ENCODE results near the gene MYMX. TPM values are rescaled to one million over a fixed set of nuclear protein-coding genes. Genes with fewer than 3 reads are reported as not detected.

Gene MYMX
- polyA plus RNA-seq, 1 donor from 2014 or later: not detected

GRCh38 chr6:44266347-44266746 is 49.6 kb downstream of the MYMX start:
- Histone ChIP-seq H3K4me3 (ENCODE audit: low read length) (no peak overlapping the region), H4K20me1 (ENCODE audit: insufficient read depth) (peaks cover 4% of the 10 kb centered on the region), H3K36me3 (ENCODE audit: insufficient read depth, low read length) (no peaks in the 10 kb centered on the region), H3K9me2 (ENCODE audit: insufficient read depth, low read length) (no peaks in the 10 kb centered on the region), H3K27me3 (ENCODE audit: insufficient read depth, low read depth, low read length) (no peaks in the 10 kb centered on the region), H3K9me3 (ENCODE audit: low read length) (no peaks in the 10 kb centered on the region), H3K27ac (ENCODE audit: low read length) (no peak overlapping the region), H3F3A (ENCODE audit: insufficient read depth, low read length, poor library complexity, severe bottlenecking) (no peaks in the 10 kb centered on the region), H3K9ac (ENCODE audit: low read length) (no peak overlapping the region), H3K4me2 (ENCODE audit: low read length) (no peak overlapping the region), H3K79me2 (replicated peaks; ENCODE audit: insufficient read depth, low read length) (peaks cover 16% of the 10 kb centered on the region), H2AFZ (ENCODE audit: low read depth, low read length) (no peak overlapping the region)
- TF ChIP-seq SMC3 (conservative IDR thresholded peaks at IDR 0.05; ENCODE audit: poor library complexity) (no peak), EZH2 (IDR thresholded peaks at IDR 0.05; ENCODE audit: borderline replicate concordance, insufficient read depth, low read length, poor library complexity, severe bottlenecking) (no peak), POLR2AphosphoS5 (IDR thresholded peaks at IDR 0.05) (no peak), EP300 (conservative IDR thresholded peaks at IDR 0.05; ENCODE audit: poor library complexity, severe bottlenecking) (no peak), REST (IDR thresholded peaks at IDR 0.05; ENCODE audit: borderline replicate concordance) (no peak), MXI1 (conservative IDR thresholded peaks at IDR 0.05; ENCODE audit: poor library complexity, severe bottlenecking) (no peak), RAD21 (conservative IDR thresholded peaks at IDR 0.05) (no peak), TAF1 (IDR thresholded peaks at IDR 0.05; ENCODE audit: low read depth) (no peak)
- TF ChIP-seq, protein P1, sequence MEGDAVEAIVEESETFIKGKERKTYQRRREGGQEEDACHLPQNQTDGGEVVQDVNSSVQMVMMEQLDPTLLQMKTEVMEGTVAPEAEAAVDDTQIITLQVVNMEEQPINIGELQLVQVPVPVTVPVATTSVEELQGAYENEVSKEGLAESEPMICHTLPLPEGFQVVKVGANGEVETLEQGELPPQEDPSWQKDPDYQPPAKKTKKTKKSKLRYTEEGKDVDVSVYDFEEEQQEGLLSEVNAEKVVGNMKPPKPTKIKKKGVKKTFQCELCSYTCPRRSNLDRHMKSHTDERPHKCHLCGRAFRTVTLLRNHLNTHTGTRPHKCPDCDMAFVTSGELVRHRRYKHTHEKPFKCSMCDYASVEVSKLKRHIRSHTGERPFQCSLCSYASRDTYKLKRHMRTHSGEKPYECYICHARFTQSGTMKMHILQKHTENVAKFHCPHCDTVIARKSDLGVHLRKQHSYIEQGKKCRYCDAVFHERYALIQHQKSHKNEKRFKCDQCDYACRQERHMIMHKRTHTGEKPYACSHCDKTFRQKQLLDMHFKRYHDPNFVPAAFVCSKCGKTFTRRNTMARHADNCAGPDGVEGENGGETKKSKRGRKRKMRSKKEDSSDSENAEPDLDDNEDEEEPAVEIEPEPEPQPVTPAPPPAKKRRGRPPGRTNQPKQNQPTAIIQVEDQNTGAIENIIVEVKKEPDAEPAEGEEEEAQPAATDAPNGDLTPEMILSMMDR (IDR thresholded peaks at IDR 0.05; ENCODE audit: poor library complexity, severe bottlenecking): no peak

DNA sequence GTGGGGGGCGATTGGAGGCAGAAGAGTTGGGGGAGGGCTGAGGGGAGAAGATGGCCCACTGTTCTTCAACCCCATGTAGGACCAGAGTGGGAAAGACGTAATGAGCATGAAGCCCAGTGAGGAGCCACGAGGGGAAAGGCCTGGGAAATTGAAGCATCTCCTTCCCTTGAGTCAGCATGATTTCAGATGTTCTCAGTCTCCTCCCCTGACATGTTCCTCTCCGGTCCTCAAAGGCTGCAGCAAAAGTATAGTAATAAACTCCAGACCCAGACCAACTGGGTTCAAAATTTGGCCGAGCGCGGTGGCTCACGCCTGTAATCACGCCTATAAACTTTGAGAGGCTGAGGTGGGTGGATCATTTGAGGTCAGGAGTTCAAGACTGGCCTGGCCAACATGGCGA is 50.5 kb downstream of the MYMX start:
- Histone ChIP-seq H3K4me2 (ENCODE audit: low read length) (no peak overlapping the region), H3F3A (ENCODE audit: insufficient read depth, low read length, poor library complexity, severe bottlenecking) (no peaks in the 10 kb centered on the region), H3K9ac (ENCODE audit: low read length) (no peak overlapping the region), H3K9me2 (ENCODE audit: insufficient read depth, low read length) (no peaks in the 10 kb centered on the region), H3K36me3 (ENCODE audit: insufficient read depth, low read length) (no peaks in the 10 kb centered on the region), H3K79me2 (replicated peaks; ENCODE audit: insufficient read depth, low read length) (peaks cover 25% of the 10 kb centered on the region), H3K9me3 (ENCODE audit: low read length) (no peaks in the 10 kb centered on the region), H2AFZ (ENCODE audit: low read depth, low read length) (no peak overlapping the region), H3K27ac (ENCODE audit: low read length) (no peak overlapping the region), H3K27me3 (ENCODE audit: insufficient read depth, low read depth, low read length) (no peaks in the 10 kb centered on the region), H4K20me1 (ENCODE audit: insufficient read depth) (peaks cover 4% of the 10 kb centered on the region), H3K4me3 (ENCODE audit: low read length) (no peak overlapping the region)
- TF ChIP-seq POLR2AphosphoS5 (IDR thresholded peaks at IDR 0.05): no peak
- TF ChIP-seq RAD21 (conservative IDR thresholded peaks at IDR 0.05): no peak
- TF ChIP-seq, protein P1 (IDR thresholded peaks at IDR 0.05; ENCODE audit: poor library complexity, severe bottlenecking): no peak
- TF ChIP-seq TAF1 (IDR thresholded peaks at IDR 0.05; ENCODE audit: low read depth): no peak
- no peak for TF ChIP-seq SMC3 (conservative IDR thresholded peaks at IDR 0.05; ENCODE audit: poor library complexity)
- TF ChIP-seq REST (IDR thresholded peaks at IDR 0.05; ENCODE audit: borderline replicate concordance): no peak
- TF ChIP-seq MXI1 (conservative IDR thresholded peaks at IDR 0.05; ENCODE audit: poor library complexity, severe bottlenecking): no peak

Data from neural cell (in vitro differentiated cells).